ENCODE measurements around the gene ZG16B.
A peak's percentile ranks its signal among the peaks of the same experiment; 100 is the strongest.

Gene ZG16B

GRCh38 chr16:2867987-2868789 is 38.1 kb downstream of the ZG16B start:
- peak; percentile 95 for DNase-seq (ENCODE audit: low spot score)

DNA sequence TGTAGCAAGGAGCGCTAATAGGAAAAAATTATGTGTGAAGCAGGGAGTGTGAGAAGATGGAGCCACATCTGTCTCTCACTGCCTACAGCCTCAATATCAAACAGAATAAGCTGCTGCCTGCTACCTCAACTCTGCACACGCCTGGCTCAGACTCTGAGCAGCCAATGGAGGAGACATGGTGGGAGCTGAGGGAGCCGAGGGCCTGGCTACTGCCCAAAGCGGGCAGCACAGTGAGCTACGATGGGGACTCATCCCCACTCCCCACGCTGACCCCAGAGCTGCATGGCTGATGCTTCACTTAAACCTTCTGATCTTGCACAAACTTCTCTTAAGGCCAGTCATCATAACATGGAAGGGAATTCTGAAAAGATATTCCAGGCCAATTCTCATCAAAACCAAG is 41.8 kb downstream of the ZG16B start:
- no peak for DNase-seq (ENCODE audit: low spot score)

- DNase-seq (ENCODE audit: low spot score) = no peak
Observed at GRCh38 chr16:2874032-2874911, 44.2 kb downstream of the ZG16B start.

- DNase-seq (ENCODE audit: low spot score) = peak; percentile 75
Observed at GRCh38 chr16:2874912-2875362, 44.8 kb downstream of the ZG16B start.

DNA sequence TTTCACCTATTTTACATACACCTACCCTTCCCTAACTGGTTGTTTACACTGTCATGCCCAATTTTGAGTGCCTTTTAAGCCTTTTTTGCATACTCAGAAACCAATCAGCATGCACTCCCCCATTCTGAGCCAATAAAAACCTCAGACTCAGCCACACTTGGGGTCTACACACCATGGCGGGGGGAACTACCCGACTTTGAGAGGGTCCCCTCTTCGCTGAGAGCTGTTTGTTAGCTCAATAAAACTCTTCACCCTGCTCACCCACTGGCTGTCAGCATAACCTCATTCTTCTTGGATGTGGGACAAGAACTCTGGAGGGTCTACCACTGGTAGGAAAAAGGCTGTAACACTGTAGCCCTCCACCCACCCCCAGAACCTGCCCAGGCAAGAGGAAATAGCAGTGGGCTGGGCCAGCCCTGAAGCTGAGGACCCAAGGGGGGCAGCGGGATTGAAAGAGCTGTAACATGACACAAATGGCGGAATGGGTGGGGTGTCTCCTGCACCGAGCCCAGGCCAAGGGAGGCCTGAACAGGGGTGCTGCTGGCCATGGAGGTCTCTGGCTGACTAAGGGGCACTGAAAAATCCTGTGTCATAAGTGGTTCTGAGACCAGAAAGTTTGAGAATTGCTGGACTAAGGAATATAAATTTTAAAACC is 49.9 kb downstream of the ZG16B start:
- no peak for DNase-seq (ENCODE audit: low spot score)
